ENCODE measurements around the gene CDH23.

- TF ChIP-seq BHLHE40 (IDR thresholded peaks at IDR 0.05; ENCODE audit: low read depth, low read length) (no peak), MAZ (IDR thresholded peaks at IDR 0.05; ENCODE audit: borderline replicate concordance, low read depth, low read length) (no peak), CTCF (IDR thresholded peaks at IDR 0.05) (no peak), CHD4 (IDR thresholded peaks at IDR 0.05; ENCODE audit: borderline replicate concordance) (no peak), MAFK (IDR thresholded peaks at IDR 0.05; ENCODE audit: partially characterized antibody) (no peak), MAX (IDR thresholded peaks at IDR 0.05) (no peak), CEBPB (IDR thresholded peaks at IDR 0.05) (no peak), REST (IDR thresholded peaks at IDR 0.05) (no peak), MYC (IDR thresholded peaks at IDR 0.05; ENCODE audit: borderline replicate concordance, low read length) (no peak), PHF8 (IDR thresholded peaks at IDR 0.05; ENCODE audit: borderline replicate concordance, low read depth) (no peak)
Measured at GRCh38 chr10:71517298-71518169, 120.8 kb downstream of the CDH23 start.

Data from A549 (cell line).